HG02588 (cell line): Measurements from ENCODE around the gene ERICH2.

Experiments
- ATAC-seq: cut with Tn5 transposase; IDR thresholded peaks from one replicate; pipeline ENCODE4 v1.9.1; 2021; ENCODE audit warnings: mild to moderate bottlenecking, moderate library complexity; ENCODE audit not compliant: unreplicated experiment

ERICH2 gene

GRCh38 chr2:170816504-170817092, 46.4 kb downstream of the ERICH2 start, which contains the start of gene GAD1:
Gene GAD1 (plus strand): TSS chr2:170816887. CDS start chr2:170818592, 1,705 bp downstream.
- peak; percentile 60 for ATAC-seq

GRCh38 chr2:170817093-170818035, 47.2 kb downstream of the ERICH2 start:
- no peak for ATAC-seq

DNA sequence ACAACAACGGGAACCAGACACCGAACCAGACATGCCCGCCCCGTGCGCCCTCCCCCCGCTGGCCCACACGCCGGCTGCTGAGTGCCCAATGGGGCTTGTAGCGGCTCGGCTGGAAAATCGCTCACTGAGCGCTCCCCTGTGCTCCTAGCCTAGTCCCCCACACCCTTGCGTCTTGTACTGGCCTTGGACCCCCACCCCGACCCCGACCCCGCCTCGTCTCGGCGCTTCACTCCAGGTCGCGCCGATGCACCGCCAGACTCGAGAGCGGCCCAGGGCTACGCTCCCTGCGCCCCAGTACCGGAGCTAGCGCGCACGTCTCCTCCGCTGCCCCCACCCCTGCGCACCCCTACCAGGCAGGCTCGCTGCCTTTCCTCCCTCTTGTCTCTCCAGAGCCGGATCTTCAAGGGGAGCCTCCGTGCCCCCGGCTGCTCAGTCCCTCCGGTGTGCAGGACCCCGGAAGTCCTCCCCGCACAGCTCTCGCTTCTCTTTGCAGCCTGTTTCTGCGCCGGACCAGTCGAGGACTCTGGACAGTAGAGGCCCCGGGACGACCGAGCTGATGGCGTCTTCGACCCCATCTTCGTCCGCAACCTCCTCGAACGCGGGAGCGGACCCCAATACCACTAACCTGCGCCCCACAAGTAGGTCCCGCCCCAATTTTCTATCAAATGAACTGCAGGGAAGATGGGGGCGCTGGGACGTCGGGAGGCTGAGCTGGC, 48.0 kb downstream of the ERICH2 start:
- ATAC-seq, result no peak

DNA sequence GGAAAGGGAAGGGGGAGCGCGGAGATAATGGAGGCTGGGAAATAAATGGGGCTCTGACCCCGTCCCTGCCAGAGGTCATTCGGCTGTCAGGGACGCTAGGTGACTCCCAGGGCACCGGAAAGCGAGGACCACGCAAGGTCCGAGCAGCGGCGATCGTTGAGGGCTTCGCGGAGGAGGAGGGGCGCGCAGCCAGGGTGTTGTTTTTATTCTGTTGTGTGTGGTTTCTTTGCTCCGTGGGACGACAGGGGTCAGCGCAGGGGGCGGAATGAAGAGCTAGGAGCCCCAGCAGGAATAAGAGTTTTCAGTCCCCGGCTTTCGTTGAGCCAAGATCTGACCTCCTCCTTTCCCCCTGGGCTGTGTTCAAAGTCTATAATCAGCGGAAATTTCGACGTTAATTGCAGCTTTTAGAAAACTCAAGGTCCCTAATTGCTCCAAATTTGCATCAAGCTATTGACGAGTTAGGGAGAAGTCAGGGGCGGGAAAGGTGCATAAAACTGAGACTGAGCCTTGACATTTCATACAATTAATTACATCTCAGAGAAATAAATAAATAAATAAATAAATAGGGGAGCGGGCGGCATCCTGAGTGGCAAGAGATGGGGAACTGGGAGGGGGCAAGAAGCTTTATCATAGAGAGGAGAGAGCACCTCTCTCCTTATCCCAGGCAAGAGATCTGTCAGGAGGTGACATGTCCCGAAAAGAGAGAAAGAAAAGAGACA, 48.7 kb downstream of the ERICH2 start:
- no peak for ATAC-seq

- no peak for ATAC-seq
Observed at GRCh38 chr2:170819680-170820664, 49.8 kb downstream of the ERICH2 start.

GRCh38 chr2:170820757-170821530, 50.8 kb downstream of the ERICH2 start:
- ATAC-seq, result no peak

DNA sequence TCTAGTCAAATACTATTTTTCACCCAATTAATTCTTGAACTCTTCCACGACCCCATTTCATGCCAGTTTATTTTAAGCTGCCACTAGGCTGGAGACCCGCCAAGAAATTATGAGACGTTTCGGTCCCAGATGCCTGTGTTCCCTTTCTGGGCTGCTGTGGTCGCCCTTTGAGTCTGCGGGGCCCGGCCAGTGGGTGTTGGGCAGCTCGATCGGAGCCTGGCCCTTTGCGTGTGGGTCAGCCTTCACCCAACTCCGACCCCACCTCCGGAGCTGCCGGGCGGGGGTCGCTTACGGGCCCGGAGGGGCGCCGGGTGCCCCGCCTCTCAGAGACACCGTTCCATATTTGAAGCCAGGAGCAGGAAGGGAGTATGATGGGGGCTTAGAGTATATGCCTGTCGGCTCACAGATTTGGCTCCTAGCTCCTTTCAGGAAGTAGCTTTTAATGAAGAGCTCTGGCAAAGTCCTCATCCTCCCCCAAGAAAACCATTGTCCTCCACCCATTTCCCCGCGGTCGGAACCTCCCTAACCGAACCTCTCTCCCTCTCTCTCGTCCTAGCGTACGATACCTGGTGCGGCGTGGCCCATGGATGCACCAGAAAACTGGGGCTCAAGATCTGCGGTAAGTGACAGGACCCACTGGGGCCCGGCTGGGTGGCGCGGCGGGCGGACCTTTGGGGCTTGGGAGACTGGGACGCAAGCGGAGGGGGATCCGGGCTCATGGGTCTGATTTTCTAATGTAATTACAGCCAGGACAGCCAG, 51.5 kb downstream of the ERICH2 start:
- ATAC-seq, result no peak

DNA sequence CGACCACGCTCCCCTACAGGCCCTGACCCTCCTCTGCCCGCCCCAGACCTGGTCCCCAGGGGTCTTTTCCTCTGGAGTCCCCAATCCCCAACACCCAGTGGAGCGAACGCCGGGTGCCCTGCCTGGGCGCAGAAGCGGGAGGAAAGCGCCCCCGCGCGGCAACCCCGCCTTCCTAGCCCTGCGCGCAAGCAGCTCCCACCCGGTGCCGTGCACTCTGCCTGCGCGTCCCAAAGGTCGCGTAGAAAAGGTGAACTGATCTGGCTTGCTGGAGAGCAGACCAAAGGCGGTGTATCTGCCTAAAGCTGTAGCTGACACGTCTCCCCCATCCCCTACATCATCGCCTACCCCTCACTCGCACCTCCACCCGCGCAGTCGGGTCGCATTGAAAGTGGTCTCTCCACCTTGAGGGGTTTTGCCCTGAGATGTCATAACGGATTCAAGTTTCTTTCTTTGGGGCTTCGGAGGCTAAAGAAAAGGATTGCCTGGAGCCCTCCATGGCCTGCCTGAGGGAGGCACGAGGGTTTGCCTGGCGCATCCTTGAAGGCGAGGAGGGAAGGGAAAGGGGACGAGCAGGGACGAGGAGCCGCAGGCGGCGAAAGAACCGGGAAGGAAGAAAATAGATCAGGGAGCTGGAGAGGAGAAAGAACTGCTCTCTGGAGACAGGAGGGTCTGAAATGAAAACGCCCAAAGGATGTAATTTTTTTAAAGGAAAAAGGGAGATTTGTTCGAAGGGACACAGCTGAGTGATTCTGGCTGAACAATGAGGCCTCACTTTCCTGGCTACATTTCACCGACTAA, 52.3 kb downstream of the ERICH2 start:
- no peak for ATAC-seq

DNA sequence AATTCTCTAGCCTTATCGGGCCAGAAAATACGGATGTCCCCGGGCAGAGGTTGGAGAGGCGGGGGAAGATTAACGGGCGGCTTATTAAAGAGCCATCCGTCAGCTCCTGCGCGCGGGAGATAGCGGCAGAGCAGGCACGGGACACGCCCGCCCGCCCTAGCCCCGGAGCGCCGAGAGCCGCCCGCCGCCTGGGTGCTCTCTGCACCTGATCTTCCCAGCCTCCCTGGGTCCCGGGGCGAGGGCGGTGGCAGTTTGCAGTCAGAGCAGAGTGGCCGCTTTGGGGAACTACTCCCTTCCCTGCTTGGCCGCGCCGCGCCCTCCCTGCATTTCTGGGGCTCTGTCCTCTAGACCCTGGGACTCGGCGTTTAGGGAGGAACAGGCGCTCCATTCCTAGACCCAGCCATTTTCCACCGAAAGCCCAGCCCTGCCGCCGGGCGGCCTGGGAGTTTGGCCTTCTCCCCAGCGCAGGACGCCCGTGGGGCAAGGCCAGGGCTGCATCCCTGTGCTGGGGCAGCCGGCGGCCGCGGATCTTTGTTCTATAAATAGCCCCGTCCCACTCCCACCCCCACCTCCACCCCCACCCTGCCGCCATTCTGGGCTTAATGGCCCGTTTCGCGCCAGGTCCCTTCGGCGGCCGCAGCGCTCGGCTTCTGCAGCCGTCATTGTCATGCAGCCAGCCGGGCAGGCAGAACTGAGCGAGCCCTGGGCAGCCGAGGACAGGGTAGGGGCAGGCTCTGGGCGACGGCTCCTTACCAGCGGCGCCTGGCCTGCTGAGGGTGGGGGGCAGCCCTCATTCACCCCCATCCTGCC, 53.1 kb downstream of the ERICH2 start:
- ATAC-seq, result no peak

DNA sequence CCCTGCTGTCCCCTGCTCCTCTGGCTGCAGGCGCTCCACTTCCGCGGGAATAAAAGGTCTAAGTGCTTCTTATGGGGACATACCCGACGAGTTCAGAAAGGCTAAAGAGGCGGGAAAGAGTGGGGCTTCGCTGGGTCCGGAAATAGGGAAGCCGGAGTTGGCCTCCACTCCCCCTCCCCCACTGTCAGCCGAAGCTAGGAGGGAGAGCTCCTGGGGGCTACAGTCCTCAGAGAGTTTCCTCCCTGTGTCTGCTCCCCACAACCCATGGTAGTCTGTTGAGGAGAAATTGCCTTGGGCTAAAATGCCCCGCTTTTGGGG, 53.7 kb downstream of the ERICH2 start:
- ATAC-seq, result no peak

DNA sequence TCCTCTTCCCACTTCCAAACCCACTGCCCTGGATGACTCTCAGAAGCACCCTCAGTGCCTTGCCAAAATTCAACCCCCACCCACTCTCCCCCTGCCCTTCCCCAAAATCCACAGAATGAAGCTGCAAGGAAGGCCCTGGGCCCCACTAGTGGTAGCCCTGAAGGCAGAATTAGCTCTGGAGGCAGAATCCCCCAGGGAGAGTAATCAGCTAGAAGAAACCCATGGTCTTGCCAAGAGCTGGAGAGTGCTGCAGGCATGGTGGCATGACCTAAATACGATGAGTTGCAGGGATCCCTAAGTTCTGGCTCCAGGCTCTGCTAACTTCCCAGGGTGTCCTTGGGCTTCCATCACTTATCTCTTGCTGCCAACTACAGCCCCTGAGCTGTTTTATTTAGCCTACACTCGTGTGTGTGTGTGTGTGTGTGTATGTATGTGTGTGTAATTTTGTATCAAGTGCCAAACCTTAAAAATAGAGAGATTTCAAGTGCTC, 54.4 kb downstream of the ERICH2 start:
- ATAC-seq, result no peak

- no peak for ATAC-seq
Observed at GRCh38 chr2:170827841-170828532, 57.8 kb downstream of the ERICH2 start.

DNA sequence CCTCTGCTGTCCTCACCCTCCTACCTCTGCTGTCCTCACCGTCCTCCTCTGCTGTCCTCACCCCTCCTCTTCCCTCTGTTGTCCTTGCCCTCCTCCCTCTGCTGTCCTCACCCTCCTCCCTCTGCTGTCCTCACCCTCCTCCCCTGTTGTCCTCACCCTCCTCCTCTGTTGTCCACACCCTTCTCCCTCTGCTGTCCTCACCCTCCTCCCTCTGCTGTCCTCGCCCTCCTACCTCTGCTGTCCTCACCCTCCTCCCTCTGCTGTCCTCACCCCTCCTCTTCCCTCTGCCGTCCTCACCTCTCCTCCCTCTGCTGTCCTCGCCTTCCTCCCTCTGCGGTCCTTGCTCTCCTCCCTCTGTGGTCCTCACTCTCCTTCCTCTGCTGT, 58.3 kb downstream of the ERICH2 start:
- ATAC-seq, result no peak

DNA sequence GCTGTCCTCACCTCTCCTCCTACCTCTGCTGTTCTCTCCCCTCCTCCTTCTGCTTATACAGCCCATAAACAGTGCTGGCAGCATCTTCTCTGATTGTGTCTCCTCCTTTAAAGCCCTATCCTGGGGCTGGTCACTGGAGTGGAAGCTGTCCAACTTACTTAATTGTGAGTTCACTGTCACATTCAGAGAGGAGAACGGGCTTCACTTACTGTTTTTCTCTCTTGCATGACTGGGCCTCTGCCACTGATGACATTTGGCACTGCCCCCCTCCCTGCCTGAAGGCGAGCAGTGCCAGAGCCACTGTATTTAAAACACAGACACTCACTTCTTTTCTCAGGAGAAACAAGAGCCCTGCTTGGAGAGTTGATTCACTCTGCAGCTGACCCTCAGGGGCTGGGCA, 58.9 kb downstream of the ERICH2 start:
- no peak for ATAC-seq

DNA sequence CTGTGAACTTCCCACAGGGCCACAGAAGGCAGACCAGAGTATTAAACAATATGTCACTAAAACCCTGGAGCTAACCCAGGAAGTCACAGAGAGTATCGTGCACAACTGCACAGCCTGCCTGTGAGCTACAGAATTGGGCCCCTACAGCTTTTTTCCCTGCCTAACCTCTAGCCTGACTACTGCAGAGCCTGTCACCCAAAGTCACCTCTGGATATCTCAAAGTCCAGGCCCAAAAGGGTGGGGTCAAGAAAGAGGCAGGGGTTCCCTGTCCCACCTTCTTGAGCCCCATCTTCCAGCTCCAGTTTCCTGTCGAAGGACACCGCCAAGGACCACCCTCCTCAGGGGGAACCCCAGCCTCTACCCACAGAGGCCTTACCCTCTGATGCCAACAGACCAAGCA, 60.0 kb downstream of the ERICH2 start:
- ATAC-seq, result no peak

- no peak for ATAC-seq
Observed at GRCh38 chr2:170831115-170831514, 60.9 kb downstream of the ERICH2 start.
